ENCODE measurements around the gene SLC1A2. TPM values are rescaled to one million over a fixed set of nuclear protein-coding genes. Genes with fewer than 3 reads are reported as not detected.
A peak's percentile ranks its signal among the peaks of the same experiment; 100 is the strongest.

SLC1A2 gene
- total RNA-seq, 1 donor from 2014 or later = 4.9 TPM

GRCh38 chr11:35293035-35293434 is 126.3 kb downstream of the SLC1A2 start:
- H3K27me3 ChIP-seq = no peaks in the 10 kb centered on the region
- H3K4me2 ChIP-seq = no peak overlapping the region
- H3K79me2 ChIP-seq (ENCODE audit: low read depth) = no peaks in the 10 kb centered on the region
- Mint-ChIP-seq H3K4me3 (no peak overlapping the region), H3K27me3 (ENCODE audit: insufficient read depth, low read depth) (peaks cover 2% of the 10 kb centered on the region), H3K36me3 (no peaks in the 10 kb centered on the region), H3K27ac (no peak overlapping the region), H3K9me3 (no peaks in the 10 kb centered on the region), H3K4me1 (peaks cover 13% of the 10 kb centered on the region)
- DNase-seq (ENCODE audit: low spot score) = no peak
- H4K20me1 ChIP-seq (ENCODE audit: low read depth) = no peaks in the 10 kb centered on the region
- no peak overlapping the region for H3K9ac ChIP-seq
- no peak overlapping the region for H3K4me3 ChIP-seq
- no peaks in the 10 kb centered on the region for H3K4me1 ChIP-seq
- TF ChIP-seq EZH2 (IDR thresholded peaks at IDR 0.05) = no peak
- no peak for TF ChIP-seq CTCF (IDR thresholded peaks at IDR 0.05)
- no peak for TF ChIP-seq EZH2phosphoT487 (IDR thresholded peaks at IDR 0.05)
- no peaks in the 10 kb centered on the region for H3K36me3 ChIP-seq
- no peak overlapping the region for H2AFZ ChIP-seq (replicated peaks)
- H3K27ac ChIP-seq = no peak overlapping the region
- no peaks in the 10 kb centered on the region for H3F3A ChIP-seq (ENCODE audit: low read depth)
- H3K9me3 ChIP-seq (ENCODE audit: low read depth) = no peaks in the 10 kb centered on the region

- Mint-ChIP-seq H3K9me3 (no peaks in the 10 kb centered on the region), H3K27ac (no peak overlapping the region), H3K27me3 (ENCODE audit: insufficient read depth, low read depth) (peaks cover 2% of the 10 kb centered on the region), H3K36me3 (no peaks in the 10 kb centered on the region), H3K4me1 (peaks cover 13% of the 10 kb centered on the region), H3K4me3 (no peak overlapping the region)
- Histone ChIP-seq H3K4me3 (no peak overlapping the region), H3K9me3 (ENCODE audit: low read depth) (no peaks in the 10 kb centered on the region), H3K36me3 (no peaks in the 10 kb centered on the region), H3F3A (ENCODE audit: low read depth) (no peaks in the 10 kb centered on the region), H3K27me3 (no peaks in the 10 kb centered on the region), H4K20me1 (ENCODE audit: low read depth) (no peaks in the 10 kb centered on the region), H3K27ac (no peak overlapping the region), H3K4me2 (no peak overlapping the region), H3K79me2 (ENCODE audit: low read depth) (no peaks in the 10 kb centered on the region), H3K9ac (no peak overlapping the region), H3K4me1 (no peaks in the 10 kb centered on the region), H2AFZ (replicated peaks) (no peak overlapping the region)
- TF ChIP-seq CTCF (IDR thresholded peaks at IDR 0.05) (no peak), EZH2phosphoT487 (IDR thresholded peaks at IDR 0.05) (no peak), EZH2 (IDR thresholded peaks at IDR 0.05) (no peak)
- DNase-seq (ENCODE audit: low spot score) = peak; percentile 24
These were observed 127.1 kb downstream of the SLC1A2 start for GRCh38 chr11:35292279-35292678.

- Histone ChIP-seq H3F3A (ENCODE audit: low read depth) (no peaks in the 10 kb centered on the region), H3K4me3 (no peak overlapping the region), H3K4me2 (no peak overlapping the region), H3K27me3 (no peaks in the 10 kb centered on the region), H3K27ac (no peak overlapping the region), H3K9me3 (ENCODE audit: low read depth) (no peaks in the 10 kb centered on the region), H2AFZ (replicated peaks) (no peak overlapping the region), H3K79me2 (ENCODE audit: low read depth) (no peaks in the 10 kb centered on the region), H3K9ac (no peak overlapping the region), H3K36me3 (no peaks in the 10 kb centered on the region), H4K20me1 (ENCODE audit: low read depth) (no peaks in the 10 kb centered on the region), H3K4me1 (no peaks in the 10 kb centered on the region)
- Mint-ChIP-seq H3K9me3 (no peaks in the 10 kb centered on the region), H3K27ac (no peak overlapping the region), H3K4me1 (peaks cover 13% of the 10 kb centered on the region), H3K4me3 (no peak overlapping the region), H3K36me3 (no peaks in the 10 kb centered on the region), H3K27me3 (ENCODE audit: insufficient read depth, low read depth) (peaks cover 3% of the 10 kb centered on the region)
- no peak for DNase-seq (ENCODE audit: low spot score)
- TF ChIP-seq EZH2phosphoT487 (IDR thresholded peaks at IDR 0.05) = no peak
- no peak for TF ChIP-seq CTCF (IDR thresholded peaks at IDR 0.05)
These were observed 128.5 kb downstream of the SLC1A2 start for GRCh38 chr11:35290876-35291275.

Data from neural progenitor cell (in vitro differentiated cells).